CD14-positive monocyte (primary cell): ENCODE results near the gene WFDC12. TPM values are rescaled to one million over a fixed set of nuclear protein-coding genes. Genes with fewer than 3 reads are reported as not detected.

ENCODE experiments used
- DNase-seq, 3 donors: peaks; one replicate each; pipeline ENCODE4 v3.0.0-alpha.2; 2011 to 2022
- H2AFZ ChIP-seq: 2 replicates; pipeline ENCODE4 v1.6.0; 2012; ENCODE audit warnings: mild to moderate bottlenecking, low read depth, low read length, inconsistent platforms; ENCODE audit not compliant: insufficient read depth, poor library complexity, severe bottlenecking
- H3K27ac ChIP-seq, 2 donors: 1 replicate in 1 of 2; 2 replicates in 1 of 2; pipeline ENCODE4 v1.5.1; 2012 to 2013; ENCODE audit warnings: low read length in 2 of 2, control low read depth in 1 of 2, inconsistent platforms in 1 of 2, low read depth in 1 of 2, mild to moderate bottlenecking in 1 of 2
- H3K27me3 ChIP-seq, 2 donors: one replicate each; pipeline versions ENCODE4 v1.6.0 to v1.6.1; 2011 to 2013; ENCODE audit warnings: low read length in 2 of 2; ENCODE audit not compliant: control insufficient read depth in 2 of 2, insufficient read depth in 2 of 2
- H3K36me3 ChIP-seq, 2 donors: replicated peaks in 1 of 2; 1 replicate in 1 of 2; 2 replicates in 1 of 2; pipeline versions ENCODE4 v1.5.1 to v1.6.1; 2012 to 2013; ENCODE audit warnings: low read length in 2 of 2, control low read depth in 1 of 2, inconsistent platforms in 1 of 2, mild to moderate bottlenecking in 1 of 2; ENCODE audit not compliant: insufficient read depth in 2 of 2, control insufficient read depth in 1 of 2
- H3K4me1 ChIP-seq, 2 donors: 1 replicate in 1 of 2; 2 replicates in 1 of 2; pipeline versions ENCODE4 v1.5.1 to v1.6.1; 2012 to 2013; ENCODE audit warnings: low read length in 2 of 2, control low read depth in 1 of 2, inconsistent platforms in 1 of 2, mild to moderate bottlenecking in 1 of 2, moderate library complexity in 1 of 2; ENCODE audit not compliant: insufficient read depth in 2 of 2, control insufficient read depth in 1 of 2
- H3K4me2 ChIP-seq: replicated peaks from 2 replicates; pipeline ENCODE3; 2012; ENCODE audit warnings: low read length, moderate library complexity, mild to moderate bottlenecking; ENCODE audit not compliant: poor library complexity, severe bottlenecking; ENCODE audit errors: extremely low read depth
- H3K4me3 ChIP-seq, 3 experiments: fragments of 200-600 bp in 1 of 3; sonication (generic) in 1 of 3; replicated peaks in 1 of 3; 1 replicate in 2 of 3; 2 replicates in 1 of 3; pipeline ENCODE4 v1.5.1; 2011 to 2013; ENCODE audit warnings: low read length in 3 of 3, mild to moderate bottlenecking in 3 of 3, control low read depth in 2 of 3, low read depth in 2 of 3, inconsistent platforms in 1 of 3, moderate library complexity in 1 of 3
- H3K79me2 ChIP-seq: 2 replicates; pipeline ENCODE4 v1.6.0; 2012; ENCODE audit warnings: mild to moderate bottlenecking, control low read depth, inconsistent platforms, low read length, moderate library complexity; ENCODE audit not compliant: insufficient read depth
- H3K9ac ChIP-seq: 2 replicates; pipeline ENCODE4 v1.6.0; 2017; ENCODE audit warnings: low read length, mild to moderate bottlenecking; ENCODE audit not compliant: insufficient read depth, poor library complexity, severe bottlenecking
- H3K9me3 ChIP-seq, 2 donors: replicated peaks in 1 of 2; 1 replicate in 1 of 2; 2 replicates in 1 of 2; pipeline versions ENCODE4 v1.5.1 to v1.6.1; 2012 to 2013; ENCODE audit warnings: low read length in 2 of 2, control low read depth in 1 of 2; ENCODE audit not compliant: control insufficient read depth in 1 of 2, insufficient read depth in 1 of 2
- H4K20me1 ChIP-seq: 2 replicates; pipeline ENCODE4 v1.6.0; 2012; ENCODE audit warnings: mild to moderate bottlenecking, low read length, control low read depth, moderate library complexity; ENCODE audit not compliant: insufficient read depth
- H3K27ac Mint-ChIP-seq, 7 donors: one replicate each; pipeline ENCODE4 v1.8.0; 2020; ENCODE audit warnings: mild to moderate bottlenecking in 7 of 7, mixed read lengths in 7 of 7, moderate library complexity in 6 of 7, inconsistent platforms in 2 of 7
- H3K27me3 Mint-ChIP-seq, 3 donors: one replicate each; pipeline ENCODE4 v1.8.0; 2021 to 2022; ENCODE audit warnings: low read depth in 3 of 3, mild to moderate bottlenecking in 3 of 3, mixed read lengths in 3 of 3, moderate library complexity in 3 of 3, inconsistent platforms in 1 of 3
- H3K36me3 Mint-ChIP-seq, 2 donors: one replicate each; pipeline ENCODE4 v1.8.0; 2020; ENCODE audit warnings: mixed read lengths in 2 of 2, inconsistent platforms in 1 of 2, mild to moderate bottlenecking in 1 of 2
- H3K4me1 Mint-ChIP-seq: one replicate; pipeline ENCODE4 v1.8.0; 2020; ENCODE audit warnings: mild to moderate bottlenecking, mixed read lengths
- H3K4me3 Mint-ChIP-seq, 2 donors: one replicate each; pipeline ENCODE4 v1.8.0; 2020; ENCODE audit warnings: mild to moderate bottlenecking in 2 of 2, mixed read lengths in 2 of 2, moderate library complexity in 1 of 2
- H3K9me3 Mint-ChIP-seq, 7 donors: one replicate each; pipeline ENCODE4 v1.8.0; 2020 to 2022; ENCODE audit warnings: mixed read lengths in 7 of 7, mild to moderate bottlenecking in 6 of 7, moderate library complexity in 6 of 7, inconsistent platforms in 2 of 7
- CTCF ChIP-seq: fragments of 200-600 bp; IDR thresholded peaks from one replicate; pipeline ENCODE4 v1.8.0; 2022; ENCODE audit warnings: antibody characterized with exemption, mild to moderate bottlenecking
- WGBS: methylation state at CpG from one replicate; pipeline ENCODE4 v1.1.5; 2013; ENCODE audit warnings: missing lambda C conversion rate; ENCODE audit not compliant: insufficient coverage; 5-methylcytosine and 5-hydroxymethylcytosine counted together
- intact Hi-C, 2 donors: fragments of 100-400 bp; cut with micrococcal nuclease; formaldehyde crosslinking; loops; one replicate each; pipeline versions ENCODE4 v1.15.0 to v1.15.1; 2023
- polyA plus RNA-seq, 3 donors: library from polyadenylated mRNA; depleted of rRNA in 1 of 3; unstranded in 2 of 3; stranded (reverse) in 1 of 3; fragments of 300-500 nt in 2 of 3; fragments of >200 nt in 1 of 3; fragmentation: Illumina TruSeq in 2 of 3; gene quantifications; 1 replicate in 2 of 3; 2 replicates in 1 of 3; pipeline ENCODE4 v1.2.3, GENCODE V29; 2012 to 2021

Gene WFDC12
- polyA plus RNA-seq, 3 donors = not detected

GRCh38 chr20:45085289-45085688, 39.0 kb downstream of the WFDC12 start:
- Histone ChIP-seq H3K4me1 (no peaks in the 10 kb centered on the region), H3K36me3 (peaks cover 25 to 85% of the 10 kb centered on the region in 2 donors), H3K79me2 (no peaks in the 10 kb centered on the region), H3K27me3 (no peaks in the 10 kb centered on the region), H3K27ac (no peak overlapping the region), H3K9ac (no peak overlapping the region), H3K4me3 (no peak overlapping the region), H4K20me1 (peaks cover 45% of the 10 kb centered on the region), H2AFZ (no peak overlapping the region), H3K4me2 (no peak overlapping the region), H3K9me3 (no peaks in the 10 kb centered on the region)
- no peak for TF ChIP-seq CTCF
- WGBS = no CpG with 5 or more reads among the region's 2 CpGs
- peaks cover 6% of the 10 kb centered on the region for H3K4me1 Mint-ChIP-seq
- peak overlapping the region in 1 of 7 donors; percentile 15 for H3K27ac Mint-ChIP-seq
- H3K27me3 Mint-ChIP-seq = no peaks in the 10 kb centered on the region
- no peak overlapping the region for H3K4me3 Mint-ChIP-seq
- DNase-seq = no peak
- peaks cover 61 to 87% of the 10 kb centered on the region in 2 donors for H3K36me3 Mint-ChIP-seq
- H3K9me3 Mint-ChIP-seq = peaks cover 2 to 10% (median 5%) of the 10 kb centered on the region in 7 donors
- intact Hi-C loops = no loop called here

GRCh38 chr20:45083127-45083526, 41.1 kb downstream of the WFDC12 start:
- TF ChIP-seq CTCF = no peak
- Histone ChIP-seq H2AFZ (no peak overlapping the region), H3K79me2 (no peaks in the 10 kb centered on the region), H3K4me1 (no peaks in the 10 kb centered on the region), H3K9me3 (no peaks in the 10 kb centered on the region), H4K20me1 (peaks cover 64% of the 10 kb centered on the region), H3K4me2 (no peak overlapping the region), H3K9ac (no peak overlapping the region), H3K4me3 (no peak overlapping the region), H3K27ac (no peak overlapping the region), H3K27me3 (no peaks in the 10 kb centered on the region), H3K36me3 (peaks cover 47 to 88% of the 10 kb centered on the region in 2 donors)
- intact Hi-C loops = no loop called here
- Mint-ChIP-seq H3K9me3 (peaks cover 2 to 11% (median 5%) of the 10 kb centered on the region in 7 donors), H3K27me3 (no peaks in the 10 kb centered on the region), H3K4me1 (peaks cover 6% of the 10 kb centered on the region), H3K36me3 (peaks cover 73 to 89% of the 10 kb centered on the region in 2 donors), H3K27ac (no peak overlapping the region), H3K4me3 (no peak overlapping the region)
- WGBS = no CpG with 5 or more reads among the region's 1 CpG
- DNase-seq = no peak
